Lower leg skin (tissue), 4 donors: Measurements from ENCODE around the gene GLT1D1. TPM values are rescaled to one million over a fixed set of nuclear protein-coding genes. Genes with fewer than 3 reads are reported as not detected.

ENCODE experiments used
- DNase-seq, 2 donors: peaks; one replicate each; pipeline ENCODE4 v3.0.0-alpha.2; 2019; ENCODE audit warnings: low spot score in 2 of 2
- H3K4me3 ChIP-seq: fragments of 200-600 bp; sonication (generic); 2 replicates; pipeline ENCODE4 v1.5.1; 2017; ENCODE audit warnings: mild to moderate bottlenecking, low read depth; ENCODE audit not compliant: poor library complexity, severe bottlenecking
- CTCF ChIP-seq, 3 donors: fragments of 450-650 bp; IDR thresholded peaks; one replicate each; pipeline ENCODE4 v1.5.1; 2016; ENCODE audit warnings: antibody characterized with exemption in 3 of 3, mild to moderate bottlenecking in 3 of 3, moderate library complexity in 2 of 3
- POLR2A ChIP-seq, 2 donors: fragments of 450-650 bp; IDR thresholded peaks; one replicate each; pipeline ENCODE4 v1.6.1; 2016 to 2017; ENCODE audit warnings: antibody characterized with exemption in 2 of 2, mild to moderate bottlenecking in 1 of 2, moderate library complexity in 1 of 2
- WGBS, 2 donors: methylation state at CpG; one replicate each; pipeline ENCODE4 v1.1.5; 2018; 5-methylcytosine and 5-hydroxymethylcytosine counted together
- intact Hi-C: fragments of 100-400 bp; cut with DNase I; formaldehyde crosslinking; loops from one replicate; pipeline ENCODE4 v1.15.0; 2023; ENCODE audit warnings: low total_unique reads
- total RNA-seq, 4 donors: library from RNA; depleted of rRNA; stranded (reverse); fragments of >200 nt; gene quantifications; one replicate each; pipeline ENCODE4 v1.1.0, GENCODE V29; 2016

GLT1D1 gene
- total RNA-seq, 4 donors from 2014 or later = 1.5 to 2.2 (median 1.9) TPM

DNA sequence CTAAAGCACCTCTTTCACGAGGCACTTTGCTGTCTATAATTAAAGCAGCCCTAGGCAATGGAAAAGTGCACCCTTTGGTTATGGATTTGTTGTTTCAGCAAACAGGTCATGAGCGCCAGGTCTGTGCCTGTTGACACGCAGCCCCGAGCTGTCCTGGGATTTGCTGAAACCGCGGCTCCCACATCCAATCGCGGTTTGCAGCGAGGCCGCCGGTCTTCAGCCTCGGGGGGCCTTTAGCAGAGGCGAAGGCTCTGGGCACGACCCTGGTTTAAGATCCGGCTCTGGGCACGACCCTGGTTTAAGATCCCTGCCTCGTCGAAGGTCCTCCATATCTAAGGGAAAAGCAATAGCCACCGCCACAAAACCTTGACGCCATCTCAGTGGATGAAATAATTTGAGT lies 79.2 kb downstream of the GLT1D1 start:
- 81 to 88% methylated on average over 20 of the region's 20 CpGs for WGBS, 2 donors
- DNase-seq = peak in 1 of 2 donors; percentile 70
- TF ChIP-seq CTCF (IDR thresholded peaks at IDR 0.05) (no peak), POLR2A (IDR thresholded peaks at IDR 0.05) (no peak)
- H3K4me3 ChIP-seq = no peak overlapping the region
- intact Hi-C loops = no loop called here

GRCh38 chr12:128933039-128933438 lies 79.8 kb downstream of the GLT1D1 start:
- intact Hi-C loops = no loop called here
- TF ChIP-seq POLR2A (IDR thresholded peaks at IDR 0.05) (no peak), CTCF (IDR thresholded peaks at IDR 0.05) (no peak)
- peak in 1 of 2 donors; percentile 66 for DNase-seq
- WGBS, 2 donors = 83 to 92% methylated on average over 27 of the region's 27 CpGs
- H3K4me3 ChIP-seq = no peak overlapping the region

- intact Hi-C loops = no loop called here
- WGBS, 2 donors = 85 to 86% methylated on average over 7 of the region's 7 CpGs
- no peak overlapping the region for H3K4me3 ChIP-seq
- TF ChIP-seq CTCF (IDR thresholded peaks at IDR 0.05) (no peak), POLR2A (IDR thresholded peaks at IDR 0.05) (no peak)
- no peak for DNase-seq
These were observed 80.6 kb downstream of the GLT1D1 start for GRCh38 chr12:128933926-128934325.

DNA sequence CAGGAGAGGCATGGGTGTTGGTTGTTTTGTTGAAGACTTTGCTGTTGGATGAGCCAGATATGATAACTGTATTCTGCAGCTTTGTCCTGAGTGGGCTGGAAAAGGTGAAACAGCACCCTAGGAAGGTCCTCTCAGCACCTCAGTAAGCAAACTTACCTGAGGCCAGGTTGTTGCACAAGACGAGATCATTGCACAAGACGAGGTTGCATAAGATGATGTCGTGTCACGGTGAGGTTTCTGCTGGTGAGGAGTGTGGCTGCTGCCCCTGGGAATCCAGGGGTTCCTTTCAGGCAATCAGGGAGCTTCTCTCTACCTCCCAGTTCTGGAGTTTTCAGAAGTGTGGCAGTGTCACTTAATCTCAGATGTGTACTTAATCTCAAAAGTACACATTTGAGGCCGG lies 85.6 kb downstream of the GLT1D1 start:
- TF ChIP-seq POLR2A (IDR thresholded peaks at IDR 0.05) (no peak), CTCF (IDR thresholded peaks at IDR 0.05) (no peak)
- no peak overlapping the region for H3K4me3 ChIP-seq
- DNase-seq = peak; percentile 32 to 42
- intact Hi-C loops = no loop called here
- WGBS, 2 donors = 62 to 73% methylated on average over 5 of the region's 5 CpGs

DNA sequence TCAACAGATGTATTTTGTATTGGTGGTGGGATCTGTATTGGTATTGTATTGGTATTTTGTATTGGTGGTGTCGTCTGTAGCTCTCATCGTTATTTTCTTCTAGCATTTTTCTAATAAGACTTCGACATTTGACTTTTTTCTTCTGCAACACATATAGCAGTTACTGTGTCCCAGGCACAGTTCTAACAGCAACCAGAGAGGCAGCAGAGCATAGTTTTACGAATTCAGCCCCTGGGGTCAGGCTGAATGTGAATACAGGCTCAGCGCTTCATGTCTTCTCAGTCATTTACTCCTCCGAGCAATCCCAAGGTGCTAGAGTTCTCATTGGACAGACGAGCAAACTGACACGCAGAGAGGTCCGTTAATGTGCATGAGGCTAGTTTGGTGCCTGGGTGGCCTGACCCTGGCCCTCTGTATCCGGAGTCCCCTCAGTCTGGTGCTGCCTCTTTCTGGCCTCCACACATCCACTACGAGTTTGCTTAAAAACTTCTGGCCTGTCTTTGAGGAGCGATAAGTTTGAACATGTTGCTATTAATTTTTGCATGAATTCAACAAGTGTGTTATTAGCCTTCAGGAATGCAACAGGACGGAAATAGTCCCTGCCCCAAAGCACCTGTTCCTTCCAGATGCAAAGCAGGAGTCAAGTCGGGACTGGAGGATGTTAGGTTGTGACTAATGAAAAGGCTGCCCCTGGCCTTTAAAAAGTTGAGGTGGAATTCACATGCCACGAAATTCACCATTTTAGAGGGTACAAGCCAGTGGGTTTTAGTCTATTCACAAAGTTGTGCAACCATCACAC lies 87.0 kb downstream of the GLT1D1 start:
- 63 to 72% methylated on average over 15 of the region's 15 CpGs for WGBS, 2 donors
- TF ChIP-seq POLR2A (IDR thresholded peaks at IDR 0.05) (no peak), CTCF (IDR thresholded peaks at IDR 0.05) (no peak)
- no peak overlapping the region for H3K4me3 ChIP-seq
- DNase-seq = peak; percentile 25 to 54
- intact Hi-C loops = no loop called here

DNA sequence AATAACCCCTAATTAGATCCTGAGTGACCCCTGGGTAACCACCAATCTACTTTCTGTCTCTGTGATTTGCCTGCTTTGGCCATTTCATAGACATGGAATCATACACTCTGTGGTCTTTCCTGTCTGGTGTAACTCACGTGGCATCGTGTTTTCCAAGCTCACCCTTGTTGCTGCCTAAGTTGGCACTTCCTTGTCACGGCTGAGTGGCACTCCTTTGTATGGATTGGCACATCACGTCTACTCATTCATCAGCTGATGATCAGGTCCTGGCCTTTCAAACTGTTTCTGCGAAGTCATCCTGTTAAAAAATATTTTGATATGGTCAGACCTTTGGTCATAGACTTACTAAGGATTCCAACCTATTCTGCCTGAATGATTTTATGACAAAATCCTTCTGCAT lies 87.7 kb downstream of the GLT1D1 start:
- intact Hi-C loops = no loop called here
- WGBS, 2 donors = 61 to 62% methylated on average over 5 of the region's 5 CpGs
- H3K4me3 ChIP-seq = no peak overlapping the region
- DNase-seq = peak in 1 of 2 donors; percentile 34
- TF ChIP-seq POLR2A (IDR thresholded peaks at IDR 0.05) (no peak), CTCF (IDR thresholded peaks at IDR 0.05) (no peak)
